Esophagus muscularis mucosa (tissue), 3 donors: Measurements from ENCODE around the gene EHMT2.

Source experiments
- POLR2A ChIP-seq: fragments of 450-650 bp; IDR thresholded peaks from one replicate; pipeline ENCODE4 v1.6.1; 2017; ENCODE audit warnings: antibody characterized with exemption, moderate library complexity, mild to moderate bottlenecking, low read depth
- TF ChIP-seq, protein P1 (sequence below), 3 experiments: fragments of 200-600 bp in 2 of 3; fragments of 450-650 bp in 1 of 3; sonication (generic) in 2 of 3; IDR thresholded peaks; one replicate each; pipeline ENCODE4 v1.5.1; 2017 to 2019; ENCODE audit warnings: antibody characterized with exemption in 3 of 3, mild to moderate bottlenecking in 2 of 3, moderate library complexity in 1 of 3

DNA sequence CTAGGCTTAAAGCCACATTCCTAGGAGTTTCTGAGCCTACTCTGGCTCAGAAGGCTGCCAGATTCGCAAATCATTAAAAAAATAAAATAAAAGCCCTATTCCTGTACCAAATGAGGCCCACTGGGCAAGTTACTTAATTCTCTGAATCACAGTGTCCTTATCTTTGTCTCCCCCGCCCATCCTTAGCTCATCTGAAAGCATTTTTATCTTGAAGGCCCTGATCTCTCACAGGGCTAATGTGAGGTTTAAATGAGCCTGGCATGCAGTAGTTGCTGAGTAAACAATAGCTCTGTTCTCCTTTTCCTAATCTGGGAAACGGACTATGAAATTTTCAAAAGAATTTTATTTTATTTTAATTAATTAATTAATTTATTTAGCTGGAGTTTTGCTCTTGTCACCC, 6.5 kb upstream of the EHMT2 start:
- no peak for TF ChIP-seq POLR2A
- TF ChIP-seq, protein P1, sequence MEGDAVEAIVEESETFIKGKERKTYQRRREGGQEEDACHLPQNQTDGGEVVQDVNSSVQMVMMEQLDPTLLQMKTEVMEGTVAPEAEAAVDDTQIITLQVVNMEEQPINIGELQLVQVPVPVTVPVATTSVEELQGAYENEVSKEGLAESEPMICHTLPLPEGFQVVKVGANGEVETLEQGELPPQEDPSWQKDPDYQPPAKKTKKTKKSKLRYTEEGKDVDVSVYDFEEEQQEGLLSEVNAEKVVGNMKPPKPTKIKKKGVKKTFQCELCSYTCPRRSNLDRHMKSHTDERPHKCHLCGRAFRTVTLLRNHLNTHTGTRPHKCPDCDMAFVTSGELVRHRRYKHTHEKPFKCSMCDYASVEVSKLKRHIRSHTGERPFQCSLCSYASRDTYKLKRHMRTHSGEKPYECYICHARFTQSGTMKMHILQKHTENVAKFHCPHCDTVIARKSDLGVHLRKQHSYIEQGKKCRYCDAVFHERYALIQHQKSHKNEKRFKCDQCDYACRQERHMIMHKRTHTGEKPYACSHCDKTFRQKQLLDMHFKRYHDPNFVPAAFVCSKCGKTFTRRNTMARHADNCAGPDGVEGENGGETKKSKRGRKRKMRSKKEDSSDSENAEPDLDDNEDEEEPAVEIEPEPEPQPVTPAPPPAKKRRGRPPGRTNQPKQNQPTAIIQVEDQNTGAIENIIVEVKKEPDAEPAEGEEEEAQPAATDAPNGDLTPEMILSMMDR (IDR thresholded peaks at IDR 0.05): no peak
